ENCODE data around the gene SEC23A.
"Not testable (repeated sequence)": the region's sequence is repeated elsewhere in the genome, so short reads cannot be mapped to it uniquely, and the experiment has no call there.

The SEC23A gene

GRCh38 chr14:39028620-39029019, 74.4 kb downstream of the SEC23A start:
- DNase-seq = no peak

- DNase-seq = no peak
Observed at GRCh38 chr14:39025810-39026627, 77.0 kb downstream of the SEC23A start.

GRCh38 chr14:39025250-39025809, 77.7 kb downstream of the SEC23A start:
- no peak for DNase-seq

GRCh38 chr14:39023939-39024871, 78.8 kb downstream of the SEC23A start:
- DNase-seq = no peak

- not testable (repeated sequence) for DNase-seq
Observed at GRCh38 chr14:39017096-39018016, 85.7 kb downstream of the SEC23A start.

- no peak for DNase-seq
Observed at GRCh38 chr14:39016733-39017095, 86.3 kb downstream of the SEC23A start.

GRCh38 chr14:39015964-39016577, 87.0 kb downstream of the SEC23A start:
- DNase-seq = no peak

GRCh38 chr14:39015360-39015961, 87.6 kb downstream of the SEC23A start:
- DNase-seq = no peak

- no peak for DNase-seq
Observed at GRCh38 chr14:39014460-39014859, 88.6 kb downstream of the SEC23A start.

GRCh38 chr14:39008965-39009364, 94.1 kb downstream of the SEC23A start:
- DNase-seq = not testable (repeated sequence)

GRCh38 chr14:39006721-39007410, 96.2 kb downstream of the SEC23A start:
- DNase-seq = no peak

- DNase-seq = no peak
Observed at GRCh38 chr14:39005044-39005880, 97.8 kb downstream of the SEC23A start.

- DNase-seq = no peak
Observed at GRCh38 chr14:38999949-39000348, 103.1 kb downstream of the SEC23A start.

GRCh38 chr14:38994731-38995130, 108.3 kb downstream of the SEC23A start:
- no peak for DNase-seq

- no peak for DNase-seq
Observed at GRCh38 chr14:38993981-38994380, 109.1 kb downstream of the SEC23A start.

GRCh38 chr14:38992067-38992844, 110.8 kb downstream of the SEC23A start:
- no peak for DNase-seq

GRCh38 chr14:38991299-38991698, 111.7 kb downstream of the SEC23A start:
- DNase-seq = no peak

- DNase-seq = no peak
Observed at GRCh38 chr14:38989922-38990546, 113.0 kb downstream of the SEC23A start.

GRCh38 chr14:38987781-38988180, 115.3 kb downstream of the SEC23A start:
- no peak for DNase-seq
